IPS-18c (cell line): Measurements from ENCODE around the gene FSIP1.
A peak's percentile ranks its signal among the peaks of the same experiment; 100 is the strongest.

ENCODE experiments used
- H3K4me3 ChIP-seq: 2 replicates; pipeline ENCODE4 v1.7.0; 2013; ENCODE audit warnings: low read depth, mild to moderate bottlenecking, low read length, moderate library complexity; ENCODE audit not compliant: insufficient read depth
- H3K9me3 ChIP-seq: one replicate; pipeline ENCODE4 v1.6.1; 2013; ENCODE audit warnings: mild to moderate bottlenecking, low read length, moderate library complexity; ENCODE audit not compliant: control insufficient read depth, insufficient read depth

The FSIP1 gene

DNA sequence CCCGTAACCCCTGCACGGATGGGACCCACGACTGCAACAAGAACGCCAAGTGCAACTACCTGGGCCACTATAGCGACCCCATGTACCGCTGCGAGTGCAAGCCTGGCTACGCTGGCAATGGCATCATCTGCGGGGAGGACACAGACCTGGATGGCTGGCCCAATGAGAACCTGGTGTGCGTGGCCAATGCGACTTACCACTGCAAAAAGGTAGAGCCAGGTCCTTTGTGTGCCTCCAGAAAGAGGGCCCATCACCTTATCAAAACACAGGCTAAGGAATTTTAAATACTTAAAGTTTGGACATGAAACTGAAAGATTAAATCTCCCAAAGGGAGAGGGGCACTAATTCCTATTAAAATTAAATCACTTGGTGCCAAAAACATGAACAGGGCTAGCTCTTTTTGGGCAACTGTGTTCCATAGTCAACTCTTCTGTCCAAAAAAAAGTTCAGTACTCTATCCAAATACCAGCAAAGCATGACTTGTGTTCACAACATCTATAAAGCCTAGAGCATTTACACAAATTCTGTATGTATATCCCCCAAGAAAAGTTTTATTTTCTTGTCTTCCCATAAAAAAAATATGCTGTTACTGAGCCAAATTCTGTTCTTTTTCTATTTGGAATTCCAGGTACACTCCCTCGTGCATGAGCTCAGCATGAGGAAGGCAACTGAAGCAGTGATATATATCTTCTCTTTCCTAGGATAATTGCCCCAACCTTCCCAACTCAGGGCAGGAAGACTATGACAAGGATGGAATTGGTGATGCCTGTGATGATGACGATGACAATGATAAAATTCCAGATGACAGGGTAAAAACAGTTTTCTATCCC, 192.6 kb downstream of the FSIP1 start:
- no peaks in the 10 kb centered on the region for H3K9me3 ChIP-seq
- no peak overlapping the region for H3K4me3 ChIP-seq

DNA sequence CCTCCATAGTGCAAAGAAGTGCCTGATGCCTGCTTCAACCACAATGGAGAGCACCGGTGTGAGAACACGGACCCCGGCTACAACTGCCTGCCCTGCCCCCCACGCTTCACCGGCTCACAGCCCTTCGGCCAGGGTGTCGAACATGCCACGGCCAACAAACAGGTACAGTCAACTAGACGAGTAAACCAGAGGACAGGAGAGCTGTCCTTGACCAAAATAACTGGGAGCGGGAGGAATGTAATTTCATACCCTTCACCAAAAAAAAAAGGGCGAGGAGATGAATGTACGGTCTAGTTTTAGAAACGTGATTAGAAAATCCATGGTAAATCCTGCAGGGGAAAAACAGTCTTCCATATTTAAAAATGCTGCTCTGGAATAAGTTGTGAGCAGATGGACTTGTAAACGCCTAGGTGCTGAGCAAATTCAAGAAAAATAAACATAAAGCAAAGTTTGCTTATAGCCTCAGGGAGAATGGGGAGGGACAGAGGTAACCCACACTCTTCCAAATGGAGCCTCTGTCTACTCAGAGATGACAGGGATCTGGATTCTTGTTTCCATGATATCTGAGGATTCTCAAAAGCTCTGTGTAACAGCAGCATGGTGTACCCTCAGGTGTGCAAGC, 193.3 kb downstream of the FSIP1 start:
- Histone ChIP-seq H3K4me3 (no peak overlapping the region), H3K9me3 (no peaks in the 10 kb centered on the region)

DNA sequence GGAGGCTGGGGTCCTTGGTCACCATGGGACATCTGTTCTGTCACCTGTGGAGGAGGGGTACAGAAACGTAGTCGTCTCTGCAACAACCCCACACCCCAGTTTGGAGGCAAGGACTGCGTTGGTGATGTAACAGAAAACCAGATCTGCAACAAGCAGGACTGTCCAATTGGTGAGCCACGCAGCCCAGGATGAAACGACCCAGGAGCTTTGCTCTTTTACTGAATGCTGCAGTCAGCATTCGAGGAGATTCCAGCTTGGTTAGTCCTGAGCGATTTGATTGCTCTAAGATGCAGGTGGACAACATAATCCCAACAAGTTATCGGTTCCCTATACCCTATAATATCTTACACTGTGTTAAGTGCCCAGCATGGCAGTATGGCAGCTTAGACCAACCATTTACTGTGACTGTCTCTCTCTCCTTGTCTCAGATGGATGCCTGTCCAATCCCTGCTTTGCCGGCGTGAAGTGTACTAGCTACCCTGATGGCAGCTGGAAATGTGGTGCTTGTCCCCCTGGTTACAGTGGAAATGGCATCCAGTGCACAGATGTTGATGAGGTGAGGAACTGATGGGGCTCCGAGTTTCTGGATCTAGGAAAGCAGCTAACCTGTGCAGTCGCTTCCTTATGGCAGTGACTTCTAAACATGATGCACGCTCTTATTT, 194.0 kb downstream of the FSIP1 start:
- no peak overlapping the region for H3K4me3 ChIP-seq
- no peaks in the 10 kb centered on the region for H3K9me3 ChIP-seq

DNA sequence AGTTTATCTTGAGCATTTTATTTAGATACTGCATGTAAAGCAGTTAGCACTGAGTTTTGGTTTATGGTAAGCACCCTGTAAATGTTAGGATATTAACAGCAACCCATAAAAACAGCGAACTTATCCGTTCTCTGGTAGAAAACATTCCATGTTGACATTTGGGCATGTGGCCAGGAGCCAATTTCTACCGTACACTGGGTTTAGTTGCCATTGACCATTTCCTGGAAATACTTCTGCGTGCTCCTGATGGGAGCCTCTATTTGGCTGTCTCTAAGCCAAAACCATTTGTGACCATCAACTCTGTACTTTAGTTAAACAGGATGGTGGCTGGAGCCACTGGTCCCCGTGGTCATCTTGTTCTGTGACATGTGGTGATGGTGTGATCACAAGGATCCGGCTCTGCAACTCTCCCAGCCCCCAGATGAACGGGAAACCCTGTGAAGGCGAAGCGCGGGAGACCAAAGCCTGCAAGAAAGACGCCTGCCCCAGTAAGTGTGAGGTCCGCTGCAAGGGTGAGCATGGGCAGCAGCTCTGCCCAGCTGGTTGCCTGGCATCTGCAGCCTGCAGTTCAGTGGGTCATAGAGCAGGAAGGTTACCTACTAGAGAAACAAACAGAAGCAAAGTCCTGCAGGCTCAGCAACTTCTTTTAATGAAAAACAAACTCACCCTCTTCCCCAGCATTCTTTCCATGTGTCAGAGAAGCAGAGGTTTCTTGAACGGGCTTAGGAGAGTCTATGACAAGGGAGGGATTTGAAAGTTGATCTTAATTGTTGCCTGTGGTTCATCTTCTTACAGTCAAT, 194.7 kb downstream of the FSIP1 start:
- H3K4me3 ChIP-seq: no peak overlapping the region
- H3K9me3 ChIP-seq: no peaks in the 10 kb centered on the region

- Histone ChIP-seq H3K4me3 (no peak overlapping the region), H3K9me3 (no peaks in the 10 kb centered on the region)
Observed at GRCh38 chr15:39587096-39587721, 195.4 kb downstream of the FSIP1 start.

GRCh38 chr15:39586387-39587095, 196.1 kb downstream of the FSIP1 start:
- Histone ChIP-seq H3K4me3 (no peak overlapping the region), H3K9me3 (no peaks in the 10 kb centered on the region)

GRCh38 chr15:39585871-39586301, 196.8 kb downstream of the FSIP1 start:
- H3K9me3 ChIP-seq: no peaks in the 10 kb centered on the region
- H3K4me3 ChIP-seq: no peak overlapping the region

- no peak overlapping the region for H3K4me3 ChIP-seq
- no peaks in the 10 kb centered on the region for H3K9me3 ChIP-seq
Observed at GRCh38 chr15:39585389-39585841, 197.2 kb downstream of the FSIP1 start.

DNA sequence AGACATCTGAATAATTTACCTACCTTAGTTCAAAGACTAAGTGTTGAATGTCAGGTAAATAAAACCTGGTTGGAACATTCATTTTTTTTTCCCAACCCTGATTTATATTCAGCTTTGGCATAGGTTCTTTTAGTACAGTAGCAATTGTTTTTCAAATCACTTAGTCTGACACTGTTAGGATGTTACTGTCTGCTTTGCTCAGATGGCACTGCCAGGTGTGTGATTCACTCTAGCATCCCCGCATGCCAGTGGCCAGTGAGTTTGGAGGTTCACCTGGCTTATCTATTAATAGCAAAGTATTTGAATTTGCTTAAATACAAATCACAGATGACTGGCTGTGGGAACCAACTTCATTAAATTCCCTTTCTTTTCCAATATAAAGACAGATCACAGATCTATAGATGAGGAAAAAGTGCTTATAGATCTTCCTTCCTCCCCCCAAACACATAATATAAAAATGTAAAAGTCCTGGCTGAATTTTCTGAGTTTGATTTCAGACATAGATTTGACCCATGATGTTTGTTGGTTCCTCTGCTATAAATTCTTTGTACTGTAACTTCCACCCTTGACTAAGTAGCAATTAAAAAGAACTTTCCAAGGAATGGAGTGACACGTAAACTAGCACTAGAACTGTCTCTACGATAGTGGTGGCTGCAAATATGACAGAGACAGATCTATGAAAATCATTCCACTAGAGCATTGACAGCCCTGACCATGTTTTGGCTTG, 197.8 kb downstream of the FSIP1 start:
- Histone ChIP-seq H3K9me3 (no peaks in the 10 kb centered on the region), H3K4me3 (no peak overlapping the region)

GRCh38 chr15:39584266-39584659, 198.4 kb downstream of the FSIP1 start:
- Histone ChIP-seq H3K4me3 (no peak overlapping the region), H3K9me3 (no peaks in the 10 kb centered on the region)

- Histone ChIP-seq H3K9me3 (no peaks in the 10 kb centered on the region), H3K4me3 (no peak overlapping the region)
Observed at GRCh38 chr15:39583596-39584265, 198.9 kb downstream of the FSIP1 start.

- H3K9me3 ChIP-seq: no peaks in the 10 kb centered on the region
- H3K4me3 ChIP-seq: peak overlapping the region; percentile 83; the same call in 1 of the 2 replicates
Observed at GRCh38 chr15:39582977-39583595, 199.6 kb downstream of the FSIP1 start.

DNA sequence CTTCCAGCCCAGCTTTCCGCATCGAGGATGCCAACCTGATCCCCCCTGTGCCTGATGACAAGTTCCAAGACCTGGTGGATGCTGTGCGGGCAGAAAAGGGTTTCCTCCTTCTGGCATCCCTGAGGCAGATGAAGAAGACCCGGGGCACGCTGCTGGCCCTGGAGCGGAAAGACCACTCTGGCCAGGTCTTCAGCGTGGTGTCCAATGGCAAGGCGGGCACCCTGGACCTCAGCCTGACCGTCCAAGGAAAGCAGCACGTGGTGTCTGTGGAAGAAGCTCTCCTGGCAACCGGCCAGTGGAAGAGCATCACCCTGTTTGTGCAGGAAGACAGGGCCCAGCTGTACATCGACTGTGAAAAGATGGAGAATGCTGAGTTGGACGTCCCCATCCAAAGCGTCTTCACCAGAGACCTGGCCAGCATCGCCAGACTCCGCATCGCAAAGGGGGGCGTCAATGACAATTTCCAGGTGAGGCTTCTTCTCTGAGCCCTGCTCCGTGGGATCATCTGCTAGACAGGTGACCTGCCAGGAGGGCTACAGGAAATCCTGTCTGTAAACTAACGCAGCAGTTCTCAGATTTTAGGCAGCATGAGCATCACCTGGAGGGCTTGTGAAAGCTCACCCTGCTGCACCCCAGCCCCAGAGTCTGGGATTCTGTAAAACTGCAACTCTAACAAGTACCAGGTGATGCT, 200.2 kb downstream of the FSIP1 start:
- Histone ChIP-seq H3K9me3 (no peaks in the 10 kb centered on the region), H3K4me3 (peak overlapping the region; percentile 83)

GRCh38 chr15:39581793-39582285, 200.8 kb downstream of the FSIP1 start:
- Histone ChIP-seq H3K4me3 (peak overlapping the region; percentile 83), H3K9me3 (no peaks in the 10 kb centered on the region)
